ENCODE data around the gene CYRIA.

The CYRIA gene

GRCh38 chr2:16629770-16630169, 35.9 kb downstream of the CYRIA start:
- no peak for FAIRE-seq
- DNase-seq (ENCODE audit: low spot score), result no peak

- FAIRE-seq, result no peak
- DNase-seq (ENCODE audit: low spot score), result no peak
Measured at GRCh38 chr2:16629044-16629443, 36.6 kb downstream of the CYRIA start.

DNA sequence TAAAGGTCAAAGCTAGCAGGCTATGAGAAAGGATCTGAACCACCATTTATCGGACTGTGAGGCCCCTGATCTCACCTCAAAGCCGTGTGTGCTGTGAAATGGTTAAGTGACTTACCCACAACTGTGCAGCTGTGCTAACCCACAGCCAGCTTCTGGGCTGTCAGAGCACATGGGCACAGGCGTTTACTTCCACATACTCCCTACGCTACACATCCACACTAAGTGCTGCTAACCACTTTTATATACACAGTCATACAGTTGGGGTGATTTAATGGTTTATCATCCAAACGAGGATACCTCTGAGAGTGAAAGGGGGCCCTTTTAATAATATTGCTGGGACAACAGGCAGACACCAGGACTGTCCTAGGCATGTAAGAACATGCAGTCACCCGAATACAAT, 37.3 kb downstream of the CYRIA start:
- DNase-seq (ENCODE audit: low spot score) (no peak), FAIRE-seq (no peak)

DNA sequence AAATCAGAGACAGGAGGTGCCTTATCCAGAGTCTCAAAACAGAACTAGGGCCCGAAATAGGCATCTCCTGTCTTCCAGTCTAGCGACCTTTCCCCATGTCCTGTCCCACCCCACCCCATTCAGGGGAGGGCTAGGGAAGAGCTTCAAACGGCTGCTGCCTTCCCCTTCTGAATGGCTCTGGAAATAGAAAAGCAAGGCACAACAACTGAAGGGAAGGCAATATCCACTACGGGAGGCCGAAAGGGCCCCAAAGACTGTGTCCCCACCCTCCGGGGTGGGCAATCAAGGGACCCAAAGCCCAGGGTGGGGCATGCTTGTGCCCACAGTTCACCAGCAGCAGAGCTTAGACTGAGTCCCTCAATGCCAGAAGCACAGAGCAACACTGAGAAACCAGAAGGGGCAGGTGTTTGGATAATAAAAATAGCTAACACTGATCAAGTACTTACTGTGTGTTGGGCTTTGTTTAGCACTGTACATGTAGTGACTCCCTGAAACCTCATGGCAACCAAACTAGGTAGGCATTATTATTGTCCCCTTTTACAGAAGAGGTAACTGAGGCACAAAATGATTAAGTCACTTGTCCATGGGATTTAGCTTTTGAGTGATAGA, 38.5 kb downstream of the CYRIA start:
- no peak for FAIRE-seq

DNA sequence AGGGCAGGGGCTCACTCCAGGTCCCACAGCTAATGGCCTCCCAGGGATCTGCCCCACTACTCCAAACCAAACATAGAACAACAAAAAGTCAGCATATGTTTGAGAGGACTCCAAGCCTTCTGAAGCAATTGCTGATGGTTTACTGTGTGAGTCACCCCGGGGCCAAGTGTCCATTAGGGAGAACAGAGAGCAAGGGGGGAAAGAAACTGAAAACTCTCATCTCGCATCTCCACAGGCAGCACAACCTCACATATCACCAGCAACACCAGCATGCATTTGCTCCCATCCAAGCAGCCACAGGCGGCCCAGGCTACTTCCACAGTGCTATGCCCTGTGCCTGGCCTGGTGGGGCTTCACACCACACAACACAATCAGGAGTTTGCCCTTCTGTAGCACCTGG, 39.1 kb downstream of the CYRIA start:
- DNase-seq (ENCODE audit: low spot score), result peak; percentile 59
- peak; percentile 65 for FAIRE-seq

More for the DNA sequence above, 38.5 kb downstream of the CYRIA start:
- DNase-seq (ENCODE audit: low spot score), result no peak

DNA sequence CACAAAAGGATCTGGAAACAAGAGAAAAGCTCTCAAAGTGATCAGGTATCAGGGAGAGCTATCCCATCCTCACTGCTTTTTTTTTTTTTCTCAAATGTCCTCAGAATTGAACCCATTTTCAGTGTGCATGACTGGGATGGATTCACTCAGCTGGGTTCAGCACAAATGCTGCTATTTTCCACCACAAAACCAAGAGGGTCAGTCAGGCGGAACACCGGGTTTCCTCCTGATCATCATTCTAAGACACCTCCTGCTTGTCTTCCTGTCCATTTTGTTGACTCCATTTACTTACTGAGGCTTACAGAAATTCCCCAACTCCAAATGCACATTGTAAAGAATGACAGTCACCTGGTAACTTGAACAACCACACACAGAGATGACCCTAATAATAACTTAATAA, 39.9 kb downstream of the CYRIA start:
- DNase-seq (ENCODE audit: low spot score) (peak; percentile 58), FAIRE-seq (peak; percentile 91)

- no peak for FAIRE-seq
Measured at GRCh38 chr2:16625201-16625729, 40.4 kb downstream of the CYRIA start.

DNA sequence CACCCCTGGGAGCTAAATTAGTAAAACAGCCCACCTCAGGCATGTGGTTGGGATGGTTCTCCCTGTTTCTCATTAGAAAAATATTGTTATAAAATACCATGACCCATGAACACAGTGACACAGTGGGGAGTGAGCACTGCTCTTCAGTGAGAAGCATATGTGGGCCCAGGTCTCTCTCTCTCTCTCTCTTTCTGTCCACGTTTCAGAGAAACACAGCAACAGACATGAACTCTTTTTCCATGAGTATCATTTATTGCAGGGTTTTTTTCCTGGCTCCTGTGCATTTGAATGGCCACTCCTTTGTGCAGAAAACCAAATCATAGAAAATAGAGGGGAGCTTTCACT, 41.2 kb downstream of the CYRIA start:
- no peak for FAIRE-seq
- no peak for DNase-seq (ENCODE audit: low spot score)

More at GRCh38 chr2:16625201-16625729, 40.4 kb downstream of the CYRIA start:
- DNase-seq (ENCODE audit: low spot score), result peak; percentile 16

DNA sequence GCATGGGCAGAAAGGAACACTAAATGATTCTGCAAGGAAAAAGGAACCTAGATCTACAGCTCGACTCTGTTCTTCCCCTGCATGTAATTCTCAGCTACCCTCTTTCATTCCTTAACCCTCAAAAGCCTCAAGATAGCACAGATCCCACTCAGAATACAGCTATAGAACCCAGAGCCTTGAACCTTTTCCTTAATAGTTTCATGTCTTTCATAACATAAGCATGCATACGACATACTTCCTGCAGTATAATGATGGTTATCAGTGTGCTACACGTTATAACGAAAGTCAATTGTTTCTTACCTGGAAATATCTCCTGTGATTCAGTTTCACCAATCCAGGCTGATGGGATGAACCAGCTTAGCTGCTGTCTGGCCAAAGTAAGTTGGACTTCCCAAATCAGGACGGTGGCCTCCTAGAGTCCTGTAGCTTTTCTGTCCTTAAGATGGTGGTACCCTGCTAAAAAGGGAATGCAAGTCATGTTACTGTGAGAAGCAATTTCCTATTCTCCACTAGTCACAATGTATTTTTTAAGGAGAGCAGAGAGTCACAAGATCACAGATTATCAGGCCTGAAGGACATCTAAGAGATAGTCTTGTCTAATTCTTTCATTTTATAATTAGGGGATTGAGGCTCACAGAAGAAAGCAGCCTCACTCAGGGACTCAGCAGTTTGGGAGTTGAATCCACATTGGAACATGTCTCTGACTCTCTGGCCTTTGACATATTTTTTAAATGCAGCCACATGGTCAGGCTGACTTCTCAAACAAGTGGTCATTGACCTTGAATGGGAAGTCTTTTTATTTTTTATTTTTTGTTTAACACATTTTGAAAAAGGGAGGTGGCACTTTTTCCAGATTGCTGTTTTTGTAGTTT, 41.8 kb downstream of the CYRIA start:
- FAIRE-seq, result no peak
- DNase-seq (ENCODE audit: low spot score), result no peak

DNA sequence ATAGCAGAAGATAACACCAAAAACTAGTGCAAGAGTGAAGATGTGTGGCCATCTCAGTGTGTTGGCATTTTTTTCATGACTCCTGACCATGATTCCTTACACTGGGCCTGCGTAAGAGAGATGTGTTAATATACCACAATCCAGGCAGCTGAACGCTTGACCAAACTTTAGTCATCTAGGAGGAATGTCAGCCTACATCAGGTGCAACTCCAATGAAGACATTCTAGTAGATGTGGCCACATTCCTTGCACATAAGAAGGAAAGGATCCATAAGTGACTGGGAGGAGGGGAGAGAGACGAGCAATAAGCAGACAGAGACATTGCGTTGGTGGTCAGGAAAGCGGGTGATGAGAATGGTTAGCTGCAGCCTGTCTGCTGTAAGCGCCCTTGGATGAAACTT, 42.6 kb downstream of the CYRIA start:
- DNase-seq (ENCODE audit: low spot score) (peak; percentile 97), FAIRE-seq (peak; percentile 99)

GRCh38 chr2:16622399-16622968, 43.1 kb downstream of the CYRIA start:
- peak; percentile 71 for DNase-seq (ENCODE audit: low spot score)
- no peak for FAIRE-seq

GRCh38 chr2:16621316-16621715, 44.3 kb downstream of the CYRIA start:
- DNase-seq (ENCODE audit: low spot score) (no peak), FAIRE-seq (no peak)

GRCh38 chr2:16620590-16620989, 45.0 kb downstream of the CYRIA start:
- no peak for DNase-seq (ENCODE audit: low spot score)
- no peak for FAIRE-seq

DNA sequence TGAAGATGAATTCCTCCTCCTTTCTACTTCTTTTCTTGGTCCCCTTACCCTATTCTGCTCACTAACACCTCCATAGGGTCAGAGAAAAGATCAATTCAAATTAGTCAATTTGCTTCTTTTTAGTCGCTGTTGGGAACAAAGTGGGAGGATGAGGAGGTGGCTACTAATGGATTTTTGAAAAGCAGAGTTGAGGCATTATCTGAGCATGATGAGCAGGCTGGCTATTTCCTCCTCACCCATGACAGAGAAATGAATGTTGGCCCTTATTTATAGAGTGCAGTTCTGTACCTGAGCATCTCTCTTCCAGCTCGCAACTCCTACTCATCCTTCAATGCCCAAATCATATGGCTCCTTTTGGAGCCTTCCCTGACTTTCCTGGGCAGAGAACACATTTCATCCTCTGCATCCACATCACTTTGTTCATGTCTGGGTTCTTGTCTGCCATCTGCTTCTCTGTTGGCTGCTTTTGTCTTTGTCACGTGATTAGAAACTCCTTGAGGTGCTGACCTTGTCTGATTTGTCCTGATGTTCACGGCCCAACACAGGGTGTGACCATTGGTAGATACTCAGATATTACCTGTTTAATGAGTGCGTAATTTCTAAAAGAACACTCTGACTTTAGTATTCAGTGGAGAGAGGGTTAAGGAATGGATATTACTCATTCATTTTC, 45.9 kb downstream of the CYRIA start:
- DNase-seq (ENCODE audit: low spot score) (no peak), FAIRE-seq (no peak)

DNA sequence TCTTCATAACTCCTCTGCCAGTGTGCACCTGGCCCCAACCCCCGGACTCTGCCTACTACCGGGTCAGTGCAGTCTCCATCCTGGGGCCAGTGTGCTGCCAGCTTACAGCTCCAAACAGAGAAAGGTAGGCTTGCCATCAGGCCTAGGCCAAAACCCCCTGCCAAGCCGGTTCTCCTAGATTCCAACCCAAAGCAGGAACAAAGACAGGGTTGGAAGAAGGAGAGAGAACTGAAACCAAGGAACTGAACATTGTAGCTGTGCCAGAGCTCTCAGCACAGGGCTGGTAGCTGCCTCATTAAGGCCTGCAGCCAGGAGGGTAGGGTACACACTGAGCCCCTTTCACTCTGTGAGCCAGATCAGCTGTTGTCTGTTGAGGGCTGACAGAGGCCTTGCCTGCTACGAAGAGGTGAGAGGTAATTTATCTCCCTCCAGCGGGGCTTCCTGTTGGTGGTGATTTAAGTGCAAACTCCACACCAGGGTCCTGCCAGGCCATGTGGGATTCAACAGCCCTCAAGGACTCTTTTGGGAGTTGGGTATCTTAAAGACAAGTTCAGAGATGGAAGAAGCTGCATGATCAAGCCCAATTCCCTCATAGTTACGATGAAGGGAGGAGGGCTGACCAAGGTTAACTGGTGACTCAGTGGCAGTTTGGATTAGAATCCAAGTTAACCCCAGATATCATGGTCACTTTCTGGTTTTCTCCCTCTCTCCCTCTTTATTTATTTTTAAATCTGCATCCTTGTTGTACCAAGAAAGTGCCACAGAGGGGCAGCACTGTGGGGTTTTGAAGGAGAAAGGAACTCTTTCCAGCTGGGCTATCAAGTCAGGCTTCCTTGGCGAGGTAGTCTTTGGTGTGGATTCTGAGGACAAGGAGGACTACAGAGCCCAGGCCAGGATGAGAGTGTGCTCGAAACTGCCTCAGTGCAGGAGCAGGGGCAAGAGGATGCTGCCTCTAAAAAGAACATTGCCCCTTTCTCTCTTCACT, 48.1 kb downstream of the CYRIA start:
- no peak for FAIRE-seq
- peak; percentile 19 for DNase-seq (ENCODE audit: low spot score)
